SK-N-MC (cell line): ENCODE results near the gene GLRX3.

Experiments
- EZH2 ChIP-seq: fragments of 200-600 bp; sonication (generic); IDR thresholded peaks from one replicate; pipeline ENCODE4 v1.6.1; 2017; ENCODE audit warnings: antibody characterized with exemption
- POLR2AphosphoS5 ChIP-seq: IDR thresholded peaks from 2 replicates; pipeline ENCODE4 v1.6.1; 2012; ENCODE audit warnings: mild to moderate bottlenecking, low read depth, low read length, borderline replicate concordance

- TF ChIP-seq POLR2AphosphoS5 = no peak
- no peak for TF ChIP-seq EZH2
Measured at GRCh38 chr10:130196511-130197487, 60.6 kb downstream of the GLRX3 start.
